Cerebellar cortex (tissue), 1 donor: ENCODE data around the gene ZEB2.

ENCODE experiments used
- DNase-seq: peaks from one replicate; pipeline ENCODE4 v3.0.0-alpha.2; 2015; ENCODE audit warnings: low spot score

Gene ZEB2

DNA sequence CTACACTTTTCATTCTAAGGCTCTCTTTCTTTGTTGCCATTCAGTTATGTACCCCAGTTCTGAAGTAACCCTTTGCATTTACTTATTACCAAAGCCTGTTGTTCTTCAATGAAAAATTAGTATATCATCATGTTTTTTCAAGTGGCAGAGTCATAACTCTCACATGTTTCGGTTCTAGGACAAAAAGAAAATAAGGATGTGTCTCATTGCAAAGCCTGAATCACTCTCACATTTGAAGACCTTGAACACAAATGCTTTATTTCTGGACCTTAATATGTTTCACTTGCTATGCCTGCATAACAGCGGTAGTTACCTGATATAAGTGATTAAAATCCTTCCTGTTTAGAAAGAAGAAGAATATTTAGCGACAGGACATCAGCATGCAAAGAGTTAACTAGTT lies 49.1 kb downstream of the ZEB2 start:
- DNase-seq, result no peak

DNA sequence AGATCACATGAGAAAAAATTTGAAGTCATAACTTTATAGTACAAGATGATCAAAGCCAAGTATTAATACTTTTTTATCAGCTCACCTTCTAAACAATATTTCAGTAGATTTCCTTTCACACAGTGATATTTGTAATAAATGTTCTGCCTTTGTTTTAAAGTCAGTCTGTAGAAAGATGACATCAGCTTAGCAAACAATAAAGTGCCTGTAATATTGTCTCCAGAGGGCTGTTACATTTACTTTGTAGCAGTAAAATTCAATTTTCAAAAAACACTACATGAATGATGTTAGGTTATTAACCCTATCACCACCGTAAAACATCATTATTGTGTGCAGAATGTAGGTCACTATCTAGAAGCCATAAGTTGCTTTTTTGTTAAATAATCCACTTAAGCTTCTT lies 49.6 kb downstream of the ZEB2 start:
- DNase-seq, result no peak

DNA sequence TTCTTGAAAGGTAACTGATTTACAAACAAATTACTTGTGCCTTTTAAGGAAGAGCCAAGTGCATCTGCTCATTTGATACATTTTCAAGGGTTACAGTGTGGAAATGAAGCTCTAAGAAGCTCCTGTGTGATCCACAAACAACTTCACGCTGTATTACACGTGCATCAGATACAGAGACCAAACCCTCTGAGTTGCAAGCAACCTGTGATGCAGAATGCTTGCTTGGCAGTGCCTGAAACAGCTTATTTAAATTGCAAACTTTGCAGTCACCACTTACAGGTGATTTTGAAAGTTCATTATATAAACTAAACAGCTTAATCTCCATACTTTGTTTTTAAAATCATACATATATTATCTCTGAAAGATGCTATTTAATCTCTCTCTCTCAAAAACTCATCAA lies 50.1 kb downstream of the ZEB2 start:
- DNase-seq, result no peak

DNA sequence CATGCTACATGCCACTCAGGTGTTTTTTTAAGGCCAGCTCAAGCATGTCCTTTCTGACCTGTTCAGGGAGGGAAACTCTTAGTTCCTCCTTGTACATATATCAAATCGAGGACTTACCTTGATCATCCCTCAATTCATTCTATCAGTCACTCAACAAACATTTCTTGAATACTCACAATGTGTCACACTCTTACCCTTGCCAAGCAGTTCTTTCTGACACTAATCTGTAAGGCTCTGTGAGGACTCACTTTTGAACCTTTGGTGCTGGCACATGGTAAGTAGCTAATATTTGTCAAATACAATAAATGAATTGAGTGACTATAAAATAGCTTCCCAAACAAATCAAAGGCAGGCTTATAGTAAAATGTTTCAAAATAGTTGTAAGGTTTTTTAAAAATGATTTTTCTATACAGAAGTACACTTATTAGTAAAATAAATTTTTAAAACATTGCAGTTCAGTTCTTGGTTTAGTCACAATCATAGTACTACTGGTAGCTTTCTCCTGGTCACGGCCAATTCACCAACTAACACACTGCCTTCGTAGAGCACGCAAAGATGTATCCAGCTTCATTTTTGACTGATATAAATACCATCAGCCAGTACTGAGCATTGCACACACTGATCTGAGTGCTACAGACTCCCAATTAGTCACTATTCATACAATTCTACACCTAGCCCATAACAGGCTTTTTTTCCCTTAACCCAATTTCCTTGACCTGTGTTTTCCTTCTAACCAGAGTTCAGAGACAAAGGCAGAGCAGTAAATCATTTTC lies 50.9 kb downstream of the ZEB2 start:
- no peak for DNase-seq

DNA sequence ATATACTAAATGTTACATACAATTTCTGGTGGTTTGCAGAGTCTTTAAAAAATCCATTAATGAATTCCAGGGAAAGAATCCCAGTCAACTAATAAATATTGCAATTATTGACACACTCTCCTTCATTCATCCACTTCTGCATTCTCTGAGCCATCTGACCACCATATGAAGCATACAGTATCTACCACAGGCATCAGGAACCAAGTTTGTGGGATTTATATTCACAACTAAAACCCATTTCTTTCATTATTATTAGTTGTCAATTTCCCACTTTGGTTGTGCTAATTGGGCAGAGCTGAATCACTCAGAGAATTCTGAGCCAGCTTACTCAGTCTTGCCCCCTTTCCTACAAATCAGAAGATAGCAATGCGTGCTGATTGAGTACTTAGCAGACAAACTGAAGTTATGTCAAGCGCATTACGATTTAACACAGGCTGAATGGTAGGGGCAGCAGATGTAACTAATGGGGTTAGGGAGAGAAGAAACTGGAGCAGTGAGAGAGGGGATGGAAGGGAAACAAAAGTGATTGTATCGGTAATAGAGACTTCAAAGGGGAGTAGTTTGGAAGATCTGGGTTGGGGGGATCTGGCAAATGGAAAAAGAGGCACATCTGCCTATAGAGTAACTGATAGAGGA lies 52.3 kb downstream of the ZEB2 start:
- DNase-seq, result no peak

DNA sequence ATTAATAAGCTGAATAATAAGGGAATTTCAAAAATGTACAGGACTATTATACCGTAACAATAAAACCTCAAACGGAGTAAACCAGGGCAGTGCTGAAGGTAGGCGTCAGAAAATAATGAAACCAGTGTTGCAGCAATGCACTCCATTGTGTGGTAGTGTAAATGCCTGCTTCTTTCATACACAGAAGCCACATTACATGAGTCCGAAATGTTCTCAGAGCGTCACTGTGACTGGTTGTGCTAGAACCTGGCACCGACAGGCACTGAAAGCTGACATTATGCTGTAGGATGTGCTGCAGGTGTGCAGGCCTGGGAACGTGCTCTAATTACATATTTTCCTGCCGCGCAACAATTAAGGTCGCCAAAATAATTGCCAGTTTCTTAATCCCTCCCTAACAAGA lies 53.3 kb downstream of the ZEB2 start:
- DNase-seq, result no peak

DNA sequence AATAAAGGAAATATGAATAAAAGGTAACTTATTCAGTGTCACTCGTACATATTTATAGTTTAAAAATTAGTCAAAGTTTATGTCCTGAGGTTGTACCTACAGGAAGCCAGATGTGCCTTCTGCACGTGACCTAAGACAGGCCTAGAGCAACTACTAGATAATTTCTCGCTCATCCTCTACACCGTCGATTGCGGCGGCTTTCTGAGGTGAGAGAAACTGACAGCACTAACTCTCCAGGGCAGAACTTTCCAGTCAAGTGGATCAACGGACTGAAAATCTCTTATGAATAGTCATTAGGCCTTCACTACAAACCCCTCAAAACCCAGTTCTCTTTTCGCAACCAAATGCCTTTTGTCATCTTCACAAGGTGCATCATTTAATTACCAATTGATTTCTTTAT lies 54.2 kb downstream of the ZEB2 start:
- no peak for DNase-seq

DNA sequence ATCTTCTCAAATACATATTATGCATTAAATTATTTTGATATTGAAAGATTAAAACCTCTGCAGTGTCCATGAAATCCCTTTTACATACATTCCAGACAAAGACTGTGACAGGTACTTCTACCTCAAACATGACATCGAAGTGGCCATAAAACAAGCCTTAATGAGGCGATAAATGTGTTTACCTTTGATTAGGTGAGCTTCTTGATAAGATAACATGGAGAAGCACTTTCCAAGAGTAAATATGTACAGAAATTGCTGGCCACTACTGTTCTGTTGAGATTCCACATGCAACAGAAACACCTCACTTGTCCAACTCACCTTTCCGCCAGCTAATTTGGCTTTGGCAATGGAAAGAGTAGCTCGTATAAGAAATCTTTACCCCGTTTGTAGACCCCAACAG lies 55.2 kb downstream of the ZEB2 start:
- no peak for DNase-seq

DNA sequence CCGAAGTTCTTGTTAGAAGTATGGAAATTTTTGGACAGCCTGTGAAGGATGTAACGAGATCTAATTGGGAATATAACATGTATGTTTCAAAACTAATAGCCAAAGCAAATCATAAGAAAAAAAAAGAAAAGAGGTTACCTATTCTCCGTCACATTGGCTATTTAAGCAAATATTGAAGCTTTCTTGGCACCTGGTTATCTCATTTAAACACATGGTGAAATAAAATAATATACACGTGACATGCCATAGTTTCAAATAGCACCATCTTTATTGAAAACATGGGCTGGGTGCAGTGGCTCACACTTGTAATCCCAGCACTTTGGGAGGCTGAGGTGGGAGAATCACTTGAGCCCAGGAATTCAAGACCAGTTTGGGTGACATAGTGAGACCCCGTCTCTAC lies 56.7 kb downstream of the ZEB2 start:
- DNase-seq, result no peak

DNA sequence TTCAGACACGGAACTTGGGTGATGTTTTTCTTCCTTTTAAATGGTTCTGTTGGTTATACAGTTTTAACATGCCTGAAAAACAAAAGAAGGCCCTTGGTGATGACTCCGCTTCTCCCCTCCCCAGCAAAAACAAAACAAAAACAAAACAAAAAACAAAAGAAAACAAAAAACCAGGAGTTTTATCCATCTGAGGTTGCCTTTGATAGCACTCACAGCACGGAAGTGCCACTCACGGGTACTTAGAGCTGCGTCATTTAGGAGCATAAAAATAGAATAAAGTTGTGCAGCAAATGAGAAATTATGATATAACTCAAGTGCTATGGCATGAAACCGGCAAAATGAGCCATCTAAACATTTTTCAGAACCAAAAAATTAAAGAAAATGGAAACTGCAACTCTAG lies 57.7 kb downstream of the ZEB2 start:
- DNase-seq, result no peak

DNA sequence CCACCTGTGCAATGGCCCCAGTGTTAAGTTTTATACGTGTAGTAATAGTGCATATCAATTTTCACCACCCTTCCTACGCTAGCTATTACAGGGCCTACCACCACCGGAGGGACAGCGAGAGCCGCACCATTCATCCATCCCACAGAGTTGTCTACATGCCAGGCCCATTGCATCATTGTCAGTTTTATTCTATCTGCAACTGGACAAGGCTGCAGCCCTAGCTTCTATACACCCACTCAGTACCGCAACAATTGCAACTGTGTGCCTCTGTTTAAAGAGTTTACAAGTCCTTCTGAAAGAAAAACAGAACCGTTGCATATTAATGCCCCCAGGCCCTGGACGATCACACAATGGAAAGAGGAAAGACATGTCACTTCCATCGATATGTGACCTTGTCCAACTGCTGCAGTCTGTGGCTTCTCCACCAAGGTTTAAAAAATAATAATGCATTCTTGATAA lies 58.6 kb downstream of the ZEB2 start:
- DNase-seq, result peak; percentile 5

DNA sequence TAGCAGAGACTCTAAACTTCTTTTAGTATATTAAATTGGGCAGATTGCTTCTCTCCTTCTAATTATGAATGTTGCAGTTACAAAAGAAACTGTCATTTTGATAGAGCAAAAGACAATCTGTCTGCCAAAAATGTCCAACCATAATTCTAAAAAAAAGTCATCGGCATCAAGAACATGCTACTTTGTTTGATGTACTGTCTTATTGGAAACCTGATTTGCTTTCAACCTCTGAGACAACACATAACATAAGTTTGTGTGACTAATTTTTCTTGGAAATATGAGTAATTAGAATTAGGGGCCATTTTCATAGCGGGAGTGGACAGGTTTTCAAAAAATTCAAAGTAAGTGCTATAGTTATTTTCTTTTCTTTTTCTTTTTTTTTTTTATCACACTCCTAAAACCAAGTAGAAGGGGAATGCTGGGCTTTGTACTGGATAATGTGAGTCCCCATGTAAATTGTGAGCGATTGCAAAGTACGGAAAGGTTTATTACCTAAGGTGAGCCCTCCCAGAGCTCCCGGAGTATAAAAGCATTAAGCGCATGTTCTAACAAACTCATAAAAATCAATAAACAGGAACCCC lies 59.1 kb downstream of the ZEB2 start:
- no peak for DNase-seq

DNA sequence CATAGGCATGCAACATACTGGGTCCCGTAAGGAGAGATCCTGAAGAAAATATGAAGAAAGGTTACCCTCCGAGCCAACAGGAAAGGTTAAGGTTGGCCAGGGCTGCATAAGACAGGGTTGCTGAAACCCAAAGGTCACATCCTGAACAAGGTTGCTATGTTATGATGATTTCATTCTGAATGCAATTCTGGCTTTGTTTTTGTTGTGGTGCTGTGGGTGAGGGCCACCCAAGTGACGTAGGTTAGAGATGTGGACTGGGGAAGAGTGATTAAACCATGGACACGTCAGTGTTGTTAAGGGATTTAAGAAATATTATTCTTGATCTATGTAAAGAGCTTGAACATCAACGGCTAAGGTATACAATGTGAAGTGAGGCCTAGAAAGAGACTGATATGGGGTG lies 60.0 kb downstream of the ZEB2 start:
- no peak for DNase-seq

DNA sequence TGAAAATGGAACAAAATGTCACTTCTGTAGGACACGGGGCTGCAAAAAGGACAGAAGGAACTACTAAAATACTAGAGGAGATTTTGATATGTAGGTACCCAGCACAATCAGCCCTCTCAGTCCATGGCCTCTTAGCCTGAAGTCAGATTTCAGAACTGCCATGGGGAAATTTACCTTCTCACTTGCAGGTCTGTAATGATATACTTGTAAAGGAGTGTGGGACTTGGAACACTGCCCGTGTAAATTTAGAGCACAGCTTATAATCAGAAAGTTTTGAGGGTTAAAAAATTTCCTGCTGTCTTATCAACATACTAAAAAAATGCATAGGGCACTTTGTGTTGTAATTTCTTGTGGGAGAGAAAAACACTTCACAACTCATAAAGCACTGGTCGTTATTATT lies 60.6 kb downstream of the ZEB2 start:
- DNase-seq, result no peak

DNA sequence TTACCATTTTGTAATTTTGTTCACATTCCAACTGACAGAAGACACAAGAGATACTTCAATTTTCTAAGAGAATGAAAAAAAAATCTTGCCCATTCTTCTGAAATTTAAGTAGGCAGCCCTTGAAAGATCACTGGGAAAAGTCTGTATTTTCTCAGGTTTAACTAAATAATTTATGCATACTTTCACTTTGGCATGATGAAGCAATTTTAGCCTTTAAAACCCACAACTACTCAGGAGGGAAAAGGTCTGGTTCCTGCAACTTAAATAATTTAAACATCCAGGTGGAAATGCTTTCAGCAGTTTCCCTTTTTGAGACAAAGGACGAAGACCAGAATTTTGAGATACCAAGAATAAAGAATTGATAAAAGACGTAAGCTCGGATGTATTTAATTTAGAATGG lies 61.4 kb downstream of the ZEB2 start:
- DNase-seq, result no peak

DNA sequence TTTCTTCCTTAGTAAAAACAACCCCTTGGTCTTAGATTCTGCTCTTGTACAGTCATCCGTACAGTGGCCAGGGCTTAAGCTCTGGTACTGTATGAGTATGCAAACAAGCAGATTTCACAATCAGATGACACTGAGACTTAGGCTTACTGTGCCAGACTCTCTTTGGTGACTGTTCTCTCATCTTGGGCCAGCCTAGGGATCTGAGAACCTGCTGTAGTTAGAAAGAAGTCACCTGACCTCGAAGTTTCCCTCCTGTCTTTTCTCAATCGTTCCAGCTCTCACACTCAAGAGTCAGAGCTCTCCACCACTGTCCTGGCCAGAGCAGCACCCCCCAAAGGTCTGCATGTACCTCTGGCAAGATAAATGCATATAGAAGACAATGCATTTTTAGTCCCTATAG lies 63.2 kb downstream of the ZEB2 start:
- DNase-seq, result no peak

DNA sequence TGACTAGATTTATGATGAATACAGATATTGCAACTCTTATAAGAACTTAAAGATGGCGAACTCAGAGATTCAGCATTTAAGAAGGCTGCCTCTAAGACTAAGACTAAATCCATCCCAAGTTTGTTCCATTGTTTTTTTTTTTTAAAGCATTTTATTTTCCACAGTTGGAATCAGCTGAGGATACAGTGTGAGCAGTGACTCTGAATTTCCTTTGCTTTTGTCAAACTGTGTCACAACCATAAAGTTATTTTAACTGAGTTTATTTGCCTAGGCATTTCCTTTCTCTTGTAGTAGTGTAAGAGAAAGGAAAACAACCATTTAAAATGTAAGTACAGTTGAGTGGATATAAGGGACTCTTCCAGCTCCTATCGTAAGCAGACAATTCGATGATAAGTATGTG lies 63.9 kb downstream of the ZEB2 start:
- no peak for DNase-seq

DNA sequence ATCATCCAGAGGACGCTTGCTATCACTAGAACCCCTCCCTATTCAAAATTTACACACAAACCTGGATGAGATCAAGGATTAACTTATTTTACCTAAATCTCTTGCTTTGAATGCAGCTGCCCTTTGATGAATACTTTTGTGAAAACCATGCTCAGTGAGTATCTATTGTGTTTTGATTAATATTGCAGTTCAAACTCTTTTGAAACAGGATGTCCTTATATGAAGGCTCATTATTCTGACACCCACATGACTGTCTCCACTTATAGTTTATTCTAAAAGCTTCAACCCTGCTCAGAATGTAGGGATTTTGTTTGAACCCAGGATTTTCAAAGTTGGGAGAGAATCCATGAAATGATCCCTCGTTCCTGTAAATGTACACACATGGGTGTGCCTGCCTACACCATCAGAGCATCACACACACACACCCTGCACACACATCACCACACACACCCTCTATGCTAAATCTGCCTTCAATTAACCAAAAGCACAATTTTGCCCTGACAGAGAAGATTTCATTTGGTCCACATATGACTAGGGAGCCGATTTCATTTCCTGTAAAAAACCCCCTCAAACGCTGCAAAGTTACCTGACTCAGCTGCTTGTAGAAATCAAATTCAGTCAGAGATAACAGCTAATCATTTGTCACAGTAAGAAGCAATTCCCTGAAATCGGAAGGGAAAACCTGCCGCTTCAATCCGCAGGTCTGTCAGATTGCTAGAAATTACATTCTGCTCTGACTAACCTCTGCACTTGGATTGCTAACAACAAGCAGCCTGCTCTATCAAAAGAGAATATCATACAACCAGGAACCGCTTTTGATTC lies 65.2 kb downstream of the ZEB2 start:
- DNase-seq, result no peak

DNA sequence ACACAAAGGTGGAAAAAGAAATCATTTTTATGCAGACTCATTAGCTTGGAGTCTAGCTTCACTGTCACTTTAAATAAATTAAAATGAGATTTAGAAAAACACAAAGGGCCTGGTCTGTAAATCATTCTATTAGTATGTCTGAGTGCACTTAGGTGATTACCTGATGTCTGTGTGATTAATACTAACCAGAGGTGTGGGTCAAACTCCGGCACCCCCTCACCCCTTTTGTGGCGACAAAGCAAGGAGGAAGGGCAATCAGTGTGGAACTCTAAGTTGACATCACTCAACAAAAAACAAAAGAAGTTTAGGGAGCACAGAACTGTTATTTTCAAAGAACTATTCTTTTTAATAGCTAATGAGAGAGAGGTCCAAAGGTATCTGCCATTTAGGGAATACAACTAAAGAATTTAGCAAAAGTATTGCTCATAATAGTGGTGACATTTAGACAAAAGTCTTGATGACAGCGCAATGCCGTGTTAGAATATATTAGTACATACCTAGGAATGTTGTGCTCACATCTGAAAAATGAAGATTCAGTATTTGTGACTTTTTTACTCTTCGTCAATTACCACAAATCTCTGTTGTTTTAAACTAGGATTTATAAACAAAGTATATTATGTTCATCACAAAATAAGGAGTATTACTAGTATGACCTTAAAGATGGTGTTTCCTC lies 66.3 kb downstream of the ZEB2 start:
- DNase-seq, result no peak

DNA sequence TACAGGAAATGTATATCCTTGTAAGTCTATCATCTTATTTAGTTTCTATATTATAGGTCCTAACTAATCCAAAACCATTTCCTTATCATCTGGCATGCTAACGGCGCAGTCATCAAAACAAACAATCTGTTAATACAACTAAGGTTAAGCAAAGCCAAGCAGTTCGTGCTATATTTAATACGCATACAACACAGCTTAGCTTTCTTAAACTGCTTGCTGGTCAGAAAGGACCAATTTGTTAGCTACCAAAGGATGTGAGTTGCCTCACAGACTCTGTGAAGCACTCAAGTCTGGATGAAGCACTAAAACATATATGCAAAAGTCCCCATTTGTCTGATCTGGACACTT lies 67.0 kb downstream of the ZEB2 start:
- no peak for DNase-seq

DNA sequence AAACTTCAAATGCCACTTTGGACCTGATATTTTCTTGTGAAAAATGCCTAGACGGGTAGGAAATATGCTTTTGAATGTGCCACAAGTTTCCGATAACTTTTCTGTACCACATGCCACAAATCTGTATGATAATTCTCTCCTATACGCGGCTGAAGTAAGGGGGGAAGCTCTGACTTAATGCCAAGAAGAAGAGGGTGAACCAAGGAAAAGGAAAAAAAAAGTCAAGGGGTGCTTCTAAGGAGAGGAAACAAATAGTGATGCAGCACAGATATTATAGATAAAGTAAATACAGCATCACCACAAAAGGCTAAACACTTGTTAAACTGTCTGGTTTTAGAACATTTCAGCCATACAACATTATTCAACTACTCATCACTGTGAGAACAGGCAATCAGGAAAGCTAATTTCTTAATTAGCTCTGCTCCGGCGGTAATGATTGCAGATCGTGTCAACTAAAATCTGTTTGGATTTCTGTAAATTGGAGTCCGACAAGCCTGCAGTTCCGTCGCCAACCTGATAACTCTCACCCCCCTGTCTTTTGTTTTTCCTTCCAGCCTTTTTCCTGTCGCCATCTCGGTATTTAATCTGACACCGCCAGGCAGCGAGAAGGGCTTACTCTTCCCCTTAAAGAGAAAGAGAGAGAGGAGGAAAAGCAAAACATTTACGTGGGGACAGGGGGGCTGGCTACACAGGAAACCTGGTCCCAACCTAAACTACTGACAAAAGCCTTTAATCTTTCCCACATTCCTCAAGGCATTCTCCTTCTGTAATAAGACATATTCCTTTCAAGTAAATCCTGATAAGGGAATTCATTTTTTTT lies 67.5 kb downstream of the ZEB2 start:
- DNase-seq, result no peak
